GM21529 (cell line): ENCODE data around the gene FITM2.
A peak's percentile ranks its signal among the peaks of the same experiment; 100 is the strongest.
"Not testable (repeated sequence)": the region's sequence is repeated elsewhere in the genome, so short reads cannot be mapped to it uniquely, and the experiment has no call there.

Source experiments
- ATAC-seq: cut with Tn5 transposase; IDR thresholded peaks from one replicate; pipeline ENCODE4 v1.9.1; 2021; ENCODE audit not compliant: unreplicated experiment

The FITM2 gene

DNA sequence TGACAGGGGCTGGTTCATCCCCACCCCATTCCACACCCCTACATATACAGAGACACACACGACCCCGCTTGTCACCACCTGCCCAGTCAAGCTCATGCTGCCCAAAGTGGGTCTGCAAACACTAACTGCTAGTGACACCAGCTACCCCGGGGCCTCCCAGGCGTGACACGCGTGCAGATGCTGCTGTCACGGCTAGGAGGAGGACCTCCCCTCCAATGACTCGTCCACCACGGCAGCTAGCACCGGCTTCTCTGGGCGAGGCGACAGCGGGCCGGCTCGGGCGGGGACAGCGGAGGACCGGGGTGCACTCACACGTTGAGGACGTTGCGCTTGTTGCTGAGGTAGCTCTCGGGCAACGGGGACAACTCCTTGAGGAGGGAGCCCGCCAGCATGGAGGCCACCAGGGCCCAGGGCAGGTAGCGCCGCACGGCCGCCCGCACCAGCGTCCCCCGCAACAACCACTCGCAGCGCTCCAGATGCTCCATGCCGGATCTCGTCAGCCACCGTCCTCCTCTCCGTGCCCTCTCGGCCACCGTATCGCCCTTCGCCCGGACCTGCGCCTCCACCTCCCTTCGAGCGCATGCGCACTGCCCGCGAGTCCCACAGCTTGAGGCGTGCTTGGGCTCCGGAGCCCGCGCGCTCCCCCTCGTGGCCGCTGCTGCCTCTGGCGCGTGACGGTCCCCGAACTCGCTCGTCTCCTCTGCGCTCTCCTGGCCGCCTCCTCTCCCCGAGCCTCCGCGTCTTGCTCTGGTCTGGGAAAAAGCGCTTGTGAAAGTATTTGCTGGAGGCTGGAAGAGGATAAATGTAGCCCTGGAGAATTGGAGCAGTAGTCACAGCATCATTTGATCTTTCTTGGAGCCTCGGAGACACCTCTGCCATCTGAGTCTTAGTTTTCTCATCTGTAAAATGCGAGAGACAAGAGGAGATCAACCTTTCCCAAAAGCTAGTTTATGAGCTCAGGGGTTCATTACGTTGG is at the start of gene FITM2:
Gene FITM2 (minus strand): TSS at position 539 of the 976 bp plus-strand sequence. CDS start 54 bp downstream, at position 485.
- peak; percentile 85 for ATAC-seq

- ATAC-seq, result no peak
These were observed 49.2 kb upstream of the FITM2 start for GRCh38 chr20:44360221-44360620.

GRCh38 chr20:44358776-44359175 is 47.8 kb upstream of the FITM2 start:
- ATAC-seq, result no peak

DNA sequence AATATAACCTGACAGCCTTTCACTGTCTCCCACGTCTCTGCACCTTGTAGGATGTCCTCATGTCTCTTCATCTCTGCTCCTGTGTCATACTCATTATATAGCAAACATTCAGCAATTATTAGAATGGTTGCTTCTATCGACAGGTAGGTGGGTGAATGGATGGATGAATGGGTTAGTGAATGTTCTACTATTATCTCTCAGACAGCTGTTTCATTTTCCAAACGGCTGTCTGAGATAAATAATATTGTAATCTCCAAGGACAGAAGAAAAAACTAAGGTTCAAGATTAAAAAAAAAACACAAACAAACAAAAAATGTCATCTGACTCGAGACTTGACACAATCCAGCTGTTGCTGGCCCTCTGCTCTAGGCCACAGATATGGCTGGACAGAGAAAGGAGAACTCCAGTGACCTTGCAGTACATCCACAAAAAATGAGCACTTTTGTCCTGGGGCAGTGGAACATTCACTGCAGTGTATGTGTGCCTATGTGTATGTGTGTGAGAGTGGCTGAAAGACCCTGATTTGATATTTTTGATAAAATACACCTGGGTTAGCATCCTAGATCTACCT is 46.6 kb upstream of the FITM2 start:
- ATAC-seq, result no peak

GRCh38 chr20:44357020-44357419 is 46.0 kb upstream of the FITM2 start:
- no peak for ATAC-seq

DNA sequence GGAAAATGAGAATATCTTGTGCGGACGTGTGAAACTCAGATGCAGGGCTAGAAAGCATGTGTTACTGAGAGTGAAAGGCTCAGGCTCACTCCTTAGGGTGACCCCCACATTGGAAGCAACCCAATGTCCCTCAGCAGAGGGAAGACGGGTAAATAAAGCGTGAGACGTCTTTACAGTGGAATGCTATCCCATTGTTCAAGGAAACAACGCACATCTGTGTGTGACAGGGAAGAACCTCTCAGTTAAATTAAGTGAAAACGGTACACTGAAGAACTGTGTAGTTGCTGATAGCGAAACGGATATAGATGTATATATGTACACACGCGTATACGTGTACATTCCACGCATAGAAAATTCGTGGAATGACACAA is 45.3 kb upstream of the FITM2 start:
- no peak for ATAC-seq

DNA sequence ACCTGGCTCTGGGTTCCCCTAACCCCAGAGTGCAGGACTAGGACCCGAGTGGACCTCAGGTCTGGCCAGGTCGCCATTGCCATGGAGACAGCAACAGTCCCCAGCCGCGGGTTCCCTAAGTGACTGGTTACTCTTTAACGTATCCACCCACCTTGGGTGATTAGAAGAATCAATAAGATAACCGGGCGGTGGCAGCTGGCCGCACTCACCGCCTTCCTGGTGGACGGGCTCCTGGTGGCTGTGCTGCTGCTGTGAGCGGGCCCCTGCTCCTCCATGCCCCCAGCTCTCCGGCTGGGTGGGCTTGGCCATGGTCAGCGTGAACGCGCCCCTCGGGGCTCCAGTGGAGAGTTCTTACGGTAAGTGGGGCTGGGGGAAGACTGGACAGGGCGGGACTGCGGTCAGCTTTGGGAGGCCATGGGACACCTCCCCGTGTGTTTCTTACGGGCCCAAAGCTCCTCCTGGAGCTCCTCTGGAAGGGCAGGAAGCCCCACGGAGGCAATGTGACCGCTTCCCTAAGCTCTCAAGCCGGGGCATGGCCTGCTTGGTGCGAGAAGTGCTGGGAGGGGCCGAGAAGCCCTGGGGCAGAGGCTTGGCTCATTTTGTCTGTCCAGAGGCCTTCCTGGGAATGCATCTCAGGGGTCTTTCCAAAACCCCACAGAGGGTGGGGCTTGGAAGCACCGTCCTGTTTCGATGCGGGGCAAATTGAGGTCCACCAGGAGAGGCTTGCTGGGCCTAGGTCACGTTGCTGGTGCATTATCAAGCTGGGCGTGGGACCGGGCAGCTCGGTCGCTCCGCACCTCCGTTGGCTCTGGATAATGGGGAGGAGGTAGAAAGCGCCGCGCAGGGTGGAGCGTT is 44.7 kb upstream of the FITM2 start, which contains the start of gene HNF4A:
Gene HNF4A (plus strand): TSS at position 202 of the 855 bp plus-strand sequence. CDS start 106 bp downstream, at position 308.
- no peak for ATAC-seq

DNA sequence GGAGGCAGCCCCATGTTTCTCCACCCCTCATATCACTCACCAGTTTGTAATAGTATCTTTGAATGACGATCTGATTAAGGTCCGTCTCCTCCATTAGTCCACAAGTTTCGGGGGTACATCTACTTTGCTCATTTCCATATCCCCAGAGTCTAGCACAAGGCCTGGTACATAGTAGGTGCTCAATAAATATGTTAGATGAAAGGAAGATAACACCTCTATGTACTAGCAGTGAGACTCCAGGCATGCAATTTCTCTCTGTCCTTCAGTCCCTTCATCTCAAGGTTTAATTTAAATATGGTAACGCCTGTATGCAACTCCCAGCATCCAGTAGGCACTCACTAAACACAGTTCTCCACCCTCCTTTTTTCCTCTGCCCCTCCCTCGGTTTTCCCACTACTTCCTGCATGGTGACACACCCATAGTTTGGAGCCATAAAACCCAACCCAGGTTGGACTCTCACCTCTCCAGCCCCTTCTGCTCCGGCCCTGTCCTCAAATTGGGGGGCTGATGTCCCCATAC is 44.0 kb upstream of the FITM2 start:
- ATAC-seq, result no peak

DNA sequence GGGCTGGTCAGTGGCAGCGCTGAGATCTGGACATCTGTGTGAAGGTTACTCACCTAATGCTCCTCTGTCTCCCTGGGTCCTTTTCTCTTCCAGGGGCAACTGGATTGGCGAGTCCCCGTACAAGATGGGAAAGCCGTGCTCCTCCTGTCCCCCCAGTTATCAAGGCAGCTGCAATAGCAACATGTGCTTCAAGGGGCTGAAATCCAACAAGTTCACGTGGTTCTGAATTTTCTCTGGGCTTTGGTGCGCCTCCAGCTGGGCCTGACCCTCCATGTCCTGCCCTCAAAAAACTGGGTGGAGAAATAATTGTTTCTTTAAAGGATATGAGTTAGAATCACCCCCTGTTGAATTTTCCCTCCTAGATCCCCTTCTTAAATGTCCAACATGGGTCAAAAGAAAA is 39.6 kb upstream of the FITM2 start:
- ATAC-seq, result no peak

GRCh38 chr20:44349349-44349748 is 38.3 kb upstream of the FITM2 start:
- ATAC-seq, result no peak

DNA sequence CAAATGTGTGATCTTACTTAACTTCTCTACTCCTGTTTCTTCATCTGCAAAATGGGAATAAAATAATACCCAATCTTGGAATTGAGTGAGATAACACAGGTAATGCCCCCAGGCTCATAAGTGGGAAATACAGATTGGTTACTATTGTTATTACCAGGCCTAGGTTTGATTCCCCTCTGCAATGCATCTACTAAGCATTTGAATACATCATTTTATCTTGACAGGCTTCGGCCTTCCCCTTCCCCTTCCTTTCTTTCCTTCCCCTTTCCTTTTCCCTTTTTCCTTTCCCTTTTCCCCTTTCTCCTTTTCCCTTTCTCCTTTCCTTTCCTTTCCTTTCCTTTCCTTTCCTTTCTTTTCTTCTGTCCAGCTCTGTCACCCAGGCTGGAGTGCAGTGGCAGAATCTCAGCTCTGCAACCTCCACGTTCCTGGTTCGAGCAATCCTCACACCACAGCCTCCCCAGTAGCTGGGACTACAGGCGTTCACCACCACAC is 37.2 kb upstream of the FITM2 start:
- ATAC-seq, result no peak

GRCh38 chr20:44345941-44346340 is 34.9 kb upstream of the FITM2 start:
- not testable (repeated sequence) for ATAC-seq

- ATAC-seq, result no peak
These were observed 34.1 kb upstream of the FITM2 start for GRCh38 chr20:44345147-44345546.

- ATAC-seq, result no peak
These were observed 33.7 kb upstream of the FITM2 start for GRCh38 chr20:44344723-44345122.

DNA sequence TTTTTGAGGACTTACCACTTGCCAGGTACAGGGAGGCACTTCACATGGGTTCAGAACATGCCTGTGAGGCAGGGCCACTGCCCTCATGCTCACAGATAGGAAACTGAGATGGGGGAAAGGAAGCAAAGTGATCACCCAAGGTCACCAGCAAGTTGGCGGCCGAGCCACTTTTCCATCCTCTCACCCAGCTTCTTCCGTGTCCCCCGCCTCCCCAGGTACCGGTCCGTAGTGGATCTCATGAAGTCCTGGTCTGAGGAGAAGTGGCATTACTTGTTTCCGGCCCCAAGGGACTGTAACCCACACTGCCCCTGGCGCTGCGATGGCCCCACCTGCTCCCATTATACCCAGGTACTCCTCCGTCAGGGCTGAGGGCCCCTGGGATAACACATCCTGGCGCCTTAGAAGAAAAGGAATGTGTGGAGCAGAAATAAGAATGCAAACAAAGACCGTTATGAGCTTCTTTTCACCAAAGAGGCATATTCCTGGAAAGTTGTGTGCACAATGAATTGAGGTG is 32.2 kb upstream of the FITM2 start:
- ATAC-seq, result no peak

DNA sequence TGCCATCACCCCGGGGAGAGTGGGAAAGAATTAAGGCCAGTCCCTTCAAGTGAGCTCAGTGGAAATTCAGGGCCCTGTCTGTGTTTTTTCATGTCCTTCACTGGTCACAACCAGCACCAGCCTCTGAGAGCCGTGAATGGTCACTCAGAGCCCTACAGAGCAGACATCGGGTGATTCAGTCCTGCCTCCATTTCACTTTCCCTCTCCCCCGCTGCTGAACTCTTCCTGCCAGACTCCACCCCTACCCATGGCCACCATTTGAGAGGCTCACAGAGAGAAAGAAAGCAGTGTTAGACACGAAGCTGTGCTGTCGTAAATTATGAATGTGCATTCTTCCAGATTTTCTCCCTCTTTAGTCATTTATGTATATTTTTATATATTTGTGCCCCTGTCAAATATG is 31.2 kb upstream of the FITM2 start:
- ATAC-seq, result no peak

DNA sequence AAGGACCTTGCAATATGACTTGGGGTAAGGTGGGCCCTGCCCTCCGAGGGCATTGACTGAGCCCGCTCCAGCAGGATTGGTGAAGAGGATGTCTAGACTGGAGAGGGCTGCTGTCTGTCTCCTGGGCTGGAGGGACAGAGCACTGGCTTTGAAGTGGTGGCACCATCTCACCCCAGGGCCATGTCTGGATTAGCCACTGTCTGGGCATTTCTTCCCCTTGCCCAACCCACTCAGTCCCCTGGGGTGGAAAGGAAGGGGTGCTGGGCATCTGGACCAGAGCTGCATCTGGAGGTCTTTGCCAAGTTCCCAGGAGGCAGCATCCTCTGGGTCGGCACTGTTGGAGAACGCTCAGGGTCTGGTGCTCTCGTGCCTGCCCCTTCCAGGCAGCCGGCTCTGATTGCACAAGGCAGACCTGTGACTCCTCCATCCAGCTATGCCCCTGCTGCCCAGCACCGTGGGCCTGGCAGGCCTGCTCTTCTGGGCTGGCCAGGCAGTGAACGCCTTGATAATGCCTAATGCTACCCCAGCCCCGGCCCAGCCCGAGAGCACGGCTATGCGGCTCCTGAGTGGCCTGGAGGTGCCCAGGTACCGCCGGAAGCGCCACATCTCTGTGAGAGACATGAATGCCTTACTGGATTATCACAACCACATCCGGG is 25.9 kb upstream of the FITM2 start, which contains the start of gene R3HDML:
Gene R3HDML (plus strand): TSS at position 319 of the 656 bp plus-strand sequence. CDS start 115 bp downstream, at position 434.
- ATAC-seq, result no peak

DNA sequence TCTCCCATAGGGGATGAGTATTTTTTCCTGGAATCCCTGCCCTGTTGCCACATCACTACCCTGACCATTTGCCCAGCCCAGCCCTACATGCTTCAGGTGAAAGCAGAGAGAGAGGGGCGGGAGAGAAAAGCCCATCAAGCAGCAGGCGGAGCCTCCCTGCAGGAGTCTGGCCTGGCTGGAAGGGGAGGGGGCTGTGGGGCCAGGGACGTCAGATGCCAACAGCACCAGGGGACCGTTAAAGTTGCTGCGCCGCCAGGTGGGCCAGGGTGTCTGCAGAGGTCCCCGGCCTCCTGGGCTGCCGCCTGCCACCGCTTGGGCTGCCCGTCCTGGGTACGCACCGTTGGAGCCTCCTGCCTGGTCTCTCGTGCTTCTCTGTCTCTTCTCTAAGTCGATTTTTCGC is 25.1 kb upstream of the FITM2 start:
- ATAC-seq, result no peak

- ATAC-seq, result no peak
These were observed 24.7 kb upstream of the FITM2 start for GRCh38 chr20:44335675-44336074.

DNA sequence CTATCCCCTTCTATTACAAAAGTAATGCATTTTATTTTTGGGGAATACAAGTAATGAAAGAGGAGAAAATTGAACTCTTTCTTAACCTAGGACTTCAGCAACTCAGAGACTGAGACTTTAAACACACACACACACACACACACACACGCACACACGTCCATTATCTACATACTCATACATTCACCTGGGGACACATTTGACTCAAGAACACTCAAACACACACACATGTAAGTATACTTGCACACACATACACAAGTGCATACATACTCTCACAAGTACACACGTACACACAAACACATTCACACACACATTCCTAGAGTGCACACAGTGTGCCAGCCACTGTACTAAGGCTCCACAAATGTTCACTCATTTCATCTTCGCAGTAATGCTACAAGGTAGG is 23.7 kb upstream of the FITM2 start:
- ATAC-seq, result no peak
